HUES64 (cell line): ENCODE data around the gene REEP1.

ENCODE experiments used
- H3K27ac ChIP-seq: 2 replicates; pipeline ENCODE4 v1.7.0; 2013; ENCODE audit warnings: low read depth, low read length, inconsistent platforms
- H3K27me3 ChIP-seq: 2 replicates; pipeline ENCODE4 v1.6.1; 2013; ENCODE audit warnings: mild to moderate bottlenecking, low read length; ENCODE audit not compliant: insufficient read depth
- H3K36me3 ChIP-seq: 2 replicates; pipeline ENCODE4 v1.6.1; 2013; ENCODE audit warnings: mild to moderate bottlenecking, low read length; ENCODE audit not compliant: insufficient read depth
- H3K4me1 ChIP-seq: 2 replicates; pipeline ENCODE4 v1.6.1; 2013; ENCODE audit warnings: mild to moderate bottlenecking, low read length, moderate library complexity; ENCODE audit not compliant: insufficient read depth
- H3K4me3 ChIP-seq: 2 replicates; pipeline ENCODE4 v1.5.1; 2013; ENCODE audit warnings: mild to moderate bottlenecking, low read length, moderate library complexity
- H3K9ac ChIP-seq: 2 replicates; pipeline ENCODE4 v1.6.1; 2013; ENCODE audit warnings: mild to moderate bottlenecking, low read depth, low read length
- H3K9me3 ChIP-seq: 2 replicates; pipeline ENCODE4 v1.6.1; 2013; ENCODE audit warnings: low read depth, low read length; ENCODE audit not compliant: insufficient read depth
- WGBS: fragments of 150-250, 120-280 bp; methylation state at CpG from one replicate; pipeline ENCODE4 v1.1.7; 2013; ENCODE audit warnings: missing lambda C conversion rate; 5-methylcytosine and 5-hydroxymethylcytosine counted together

REEP1 gene

DNA sequence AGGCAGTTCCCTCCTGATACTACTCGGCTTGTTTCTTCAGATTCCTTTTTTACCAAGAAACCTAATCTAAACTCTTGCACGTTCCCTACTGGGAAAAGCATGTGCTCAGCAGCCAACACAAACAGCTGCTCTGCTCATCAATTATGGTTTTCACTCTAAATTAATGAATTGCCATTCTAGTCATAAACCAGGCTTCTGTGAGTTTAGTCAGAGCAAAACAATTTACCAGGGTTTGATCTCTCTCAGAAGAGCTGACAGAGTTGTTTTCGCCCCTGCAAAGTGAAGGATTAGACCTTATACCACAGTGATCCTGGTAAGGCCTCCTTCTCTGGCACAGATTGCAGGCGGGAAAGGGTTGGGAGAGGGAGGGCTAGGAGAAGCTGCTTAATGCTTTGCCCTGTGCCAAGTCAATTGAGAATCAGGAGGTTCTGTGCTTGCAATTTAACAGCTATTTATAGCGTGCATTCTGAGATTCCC, 57.2 kb downstream of the REEP1 start:
- Histone ChIP-seq H3K4me1 (0 out of 2 replicates have a peak, but pooled peaks cover 3% of the 10 kb centered on the region), H3K27me3 (no peaks in the 10 kb centered on the region), H3K4me3 (no peak overlapping the region), H3K9ac (no peak overlapping the region), H3K9me3 (no peaks in the 10 kb centered on the region), H3K27ac (no peak overlapping the region), H3K36me3 (no peaks in the 10 kb centered on the region)
- WGBS = 92% methylated on average over 5 of the region's 5 CpGs

GRCh38 chr2:86275962-86276361, 61.5 kb downstream of the REEP1 start:
- H3K36me3 ChIP-seq = no peaks in the 10 kb centered on the region
- no peaks in the 10 kb centered on the region for H3K4me1 ChIP-seq
- no peak overlapping the region for H3K27ac ChIP-seq
- no peak overlapping the region for H3K9ac ChIP-seq
- H3K27me3 ChIP-seq = no peaks in the 10 kb centered on the region
- H3K4me3 ChIP-seq = no peak overlapping the region
- WGBS = 94% methylated on average over 3 of the region's 3 CpGs
- peaks cover 8% of the 10 kb centered on the region for H3K9me3 ChIP-seq

- Histone ChIP-seq H3K27me3 (no peaks in the 10 kb centered on the region), H3K9me3 (peaks cover 14% of the 10 kb centered on the region), H3K27ac (no peak overlapping the region), H3K9ac (no peak overlapping the region), H3K4me3 (no peak overlapping the region), H3K36me3 (no peaks in the 10 kb centered on the region), H3K4me1 (no peaks in the 10 kb centered on the region)
- 93% methylated on average over 4 of the region's 4 CpGs for WGBS
Observed at GRCh38 chr2:86275384-86275799, 62.0 kb downstream of the REEP1 start.

GRCh38 chr2:86274918-86275275, 62.5 kb downstream of the REEP1 start:
- Histone ChIP-seq H3K9me3 (peaks cover 14% of the 10 kb centered on the region), H3K9ac (no peak overlapping the region), H3K4me1 (no peaks in the 10 kb centered on the region), H3K4me3 (no peak overlapping the region), H3K27ac (no peak overlapping the region), H3K27me3 (no peaks in the 10 kb centered on the region), H3K36me3 (no peaks in the 10 kb centered on the region)
- 95% methylated on average over 3 of the region's 3 CpGs for WGBS

GRCh38 chr2:86274265-86274917, 63.0 kb downstream of the REEP1 start:
- 79% methylated on average over 5 of the region's 5 CpGs for WGBS

DNA sequence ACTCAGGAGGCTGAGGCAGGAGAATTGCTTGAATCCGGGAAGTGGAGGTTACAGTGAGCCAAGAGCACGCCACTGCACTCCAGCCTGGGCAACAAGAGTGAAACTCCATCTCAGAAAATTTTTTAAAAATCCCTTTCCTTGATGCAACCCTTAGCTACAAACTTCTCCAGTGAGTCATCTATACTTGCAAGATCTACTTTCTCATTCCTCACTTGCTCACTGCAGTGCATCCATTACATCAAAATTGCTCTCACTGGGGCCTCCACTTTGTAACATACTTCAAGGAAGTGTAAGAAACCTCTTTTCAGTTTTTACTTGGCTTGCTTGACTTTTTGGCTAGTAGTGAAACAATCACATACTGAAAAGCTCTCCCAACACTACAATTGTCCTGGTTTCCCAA, 65.3 kb downstream of the REEP1 start:
- Histone ChIP-seq H3K27me3 (no peaks in the 10 kb centered on the region; the same call in 1 of the 2 replicates), H3K9me3 (peaks cover 14% of the 10 kb centered on the region), H3K27ac (no peak overlapping the region), H3K9ac (no peak overlapping the region), H3K36me3 (no peaks in the 10 kb centered on the region), H3K4me1 (no peaks in the 10 kb centered on the region), H3K4me3 (no peak overlapping the region)
- 93% methylated on average over 2 of the region's 2 CpGs for WGBS

More at GRCh38 chr2:86274265-86274917, 63.0 kb downstream of the REEP1 start:
- no peaks in the 10 kb centered on the region for H3K4me1 ChIP-seq
- H3K27ac ChIP-seq = no peak overlapping the region
- peaks cover 14% of the 10 kb centered on the region for H3K9me3 ChIP-seq
- H3K36me3 ChIP-seq = no peaks in the 10 kb centered on the region
- no peak overlapping the region for H3K9ac ChIP-seq
- no peaks in the 10 kb centered on the region for H3K27me3 ChIP-seq
- H3K4me3 ChIP-seq = no peak overlapping the region

DNA sequence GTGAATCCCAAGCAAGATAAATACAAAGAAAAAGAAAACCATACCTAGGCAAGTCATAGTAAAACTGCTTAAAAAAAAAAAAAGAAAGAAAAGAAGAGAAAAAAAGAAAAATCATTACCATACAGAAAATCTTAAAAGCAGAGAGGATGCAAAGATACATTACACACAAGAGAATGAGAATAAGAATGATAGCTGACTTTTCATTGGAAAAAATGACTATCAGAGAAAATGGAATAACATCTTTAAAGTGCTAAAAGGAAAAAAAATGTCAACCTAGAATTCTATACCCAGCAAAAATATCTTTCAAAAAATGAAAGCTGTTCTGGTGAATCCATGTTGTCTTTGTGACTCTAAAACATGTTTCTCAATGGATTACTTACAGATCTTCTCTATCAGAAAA, 66.2 kb downstream of the REEP1 start:
- peaks cover 14% of the 10 kb centered on the region for H3K9me3 ChIP-seq
- no peaks in the 10 kb centered on the region; the same call in 1 of the 2 replicates for H3K27me3 ChIP-seq
- H3K9ac ChIP-seq = no peak overlapping the region
- H3K36me3 ChIP-seq = no peaks in the 10 kb centered on the region
- H3K27ac ChIP-seq = no peak overlapping the region
- no peaks in the 10 kb centered on the region for H3K4me1 ChIP-seq
- no peak overlapping the region for H3K4me3 ChIP-seq

- no peak overlapping the region for H3K4me3 ChIP-seq
- H3K27ac ChIP-seq = no peak overlapping the region
- no peak overlapping the region for H3K9ac ChIP-seq
- no peaks in the 10 kb centered on the region; the same call in 1 of the 2 replicates for H3K27me3 ChIP-seq
- H3K36me3 ChIP-seq = no peaks in the 10 kb centered on the region
- no peaks in the 10 kb centered on the region for H3K4me1 ChIP-seq
- no peaks in the 10 kb centered on the region for H3K9me3 ChIP-seq
- WGBS = 79% methylated on average over 6 of the region's 6 CpGs
Observed at GRCh38 chr2:86263956-86264355, 73.5 kb downstream of the REEP1 start.

DNA sequence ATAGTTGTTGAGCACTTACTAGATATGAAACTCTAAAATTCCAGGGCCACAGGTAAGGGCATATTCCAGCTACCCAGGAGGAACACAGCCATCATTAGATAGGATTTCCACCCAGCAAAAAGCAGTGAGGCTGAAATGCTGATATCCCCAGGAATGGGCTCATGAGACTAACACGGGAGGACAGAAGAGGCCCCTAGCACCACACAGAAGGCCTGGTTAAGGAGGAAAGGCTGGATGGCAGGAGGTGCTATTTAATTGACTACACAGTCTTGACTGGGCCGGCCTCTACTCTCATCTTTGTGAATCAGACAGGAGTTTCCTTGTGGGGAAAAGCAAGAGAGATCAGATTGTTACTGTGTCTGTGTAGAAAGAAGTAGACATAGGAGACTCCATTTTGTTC, 76.4 kb downstream of the REEP1 start:
- H3K4me1 ChIP-seq = no peaks in the 10 kb centered on the region
- 91% methylated on average over 2 of the region's 2 CpGs for WGBS
- no peaks in the 10 kb centered on the region for H3K9me3 ChIP-seq
- no peak overlapping the region for H3K27ac ChIP-seq
- no peak overlapping the region for H3K9ac ChIP-seq
- H3K36me3 ChIP-seq = no peaks in the 10 kb centered on the region
- no peaks in the 10 kb centered on the region for H3K27me3 ChIP-seq
- H3K4me3 ChIP-seq = no peak overlapping the region

DNA sequence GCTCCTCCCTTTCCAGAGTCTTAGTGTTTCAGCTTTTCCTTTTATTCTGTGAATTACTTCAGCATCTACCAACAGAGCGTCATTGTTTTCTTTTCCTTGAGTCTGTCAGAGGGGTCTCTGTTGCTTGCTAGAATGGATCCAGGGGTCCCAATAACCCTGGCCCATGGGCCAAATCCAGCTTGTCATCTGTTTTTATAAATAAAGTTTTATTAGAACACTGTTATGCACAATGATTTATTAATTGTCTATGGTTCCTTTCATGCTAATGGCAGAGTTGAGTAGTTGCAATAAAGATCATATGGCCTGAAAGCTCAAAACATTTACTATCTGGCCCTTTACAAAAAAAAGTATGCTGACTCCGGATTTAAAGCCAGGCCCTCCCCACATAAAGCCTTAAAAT, 79.3 kb downstream of the REEP1 start:
- H3K9me3 ChIP-seq = no peaks in the 10 kb centered on the region
- H3K27me3 ChIP-seq = no peaks in the 10 kb centered on the region
- no peak overlapping the region for H3K4me3 ChIP-seq
- WGBS = 100% methylated on average over 2 of the region's 2 CpGs
- no peaks in the 10 kb centered on the region for H3K36me3 ChIP-seq
- no peak overlapping the region for H3K27ac ChIP-seq
- no peak overlapping the region for H3K9ac ChIP-seq
- H3K4me1 ChIP-seq = peaks cover 15% of the 10 kb centered on the region; the same call in 1 of the 2 replicates

GRCh38 chr2:86256982-86257381, 80.4 kb downstream of the REEP1 start:
- H3K9me3 ChIP-seq = no peaks in the 10 kb centered on the region
- 50% methylated on average over 2 of the region's 3 CpGs for WGBS

DNA sequence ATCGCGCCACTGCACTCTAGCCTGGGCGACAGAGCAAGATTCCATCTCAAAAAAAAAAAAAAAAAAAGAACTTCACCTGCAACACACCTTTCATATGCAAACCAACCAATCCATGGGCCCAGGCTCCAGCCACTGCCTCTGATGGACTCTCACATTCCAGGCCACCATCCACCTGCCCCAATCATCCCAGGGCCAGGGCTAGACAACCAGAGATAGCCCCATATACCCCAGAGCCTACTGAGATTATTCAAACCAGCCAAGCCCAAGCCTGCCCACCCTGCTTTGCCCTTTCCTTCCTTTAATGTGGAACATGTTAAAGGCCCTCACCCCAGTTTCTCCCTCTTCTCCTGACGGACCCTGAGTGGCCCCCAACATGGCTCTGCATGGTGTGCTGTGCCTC, 81.1 kb downstream of the REEP1 start:
- Histone ChIP-seq H3K27ac (no peak overlapping the region), H3K9ac (no peak overlapping the region), H3K9me3 (no peaks in the 10 kb centered on the region), H3K4me1 (peaks cover 15% of the 10 kb centered on the region; the same call in 1 of the 2 replicates), H3K4me3 (no peak overlapping the region), H3K27me3 (no peaks in the 10 kb centered on the region), H3K36me3 (no peaks in the 10 kb centered on the region)
- WGBS = 92% methylated on average over 4 of the region's 4 CpGs

More at GRCh38 chr2:86256982-86257381, 80.4 kb downstream of the REEP1 start:
- no peaks in the 10 kb centered on the region for H3K27me3 ChIP-seq
- H3K36me3 ChIP-seq = no peaks in the 10 kb centered on the region
- H3K4me1 ChIP-seq = peaks cover 15% of the 10 kb centered on the region; the same call in 1 of the 2 replicates
- H3K27ac ChIP-seq = no peak overlapping the region
- H3K9ac ChIP-seq = no peak overlapping the region
- H3K4me3 ChIP-seq = no peak overlapping the region
